ENCODE measurements around the gene LYSMD4. TPM values are rescaled to one million over a fixed set of nuclear protein-coding genes. Genes with fewer than 3 reads are reported as not detected.

Gene LYSMD4
- total RNA-seq, 2 experiments from 2014 or later: 11.6 to 12.6 TPM

DNA sequence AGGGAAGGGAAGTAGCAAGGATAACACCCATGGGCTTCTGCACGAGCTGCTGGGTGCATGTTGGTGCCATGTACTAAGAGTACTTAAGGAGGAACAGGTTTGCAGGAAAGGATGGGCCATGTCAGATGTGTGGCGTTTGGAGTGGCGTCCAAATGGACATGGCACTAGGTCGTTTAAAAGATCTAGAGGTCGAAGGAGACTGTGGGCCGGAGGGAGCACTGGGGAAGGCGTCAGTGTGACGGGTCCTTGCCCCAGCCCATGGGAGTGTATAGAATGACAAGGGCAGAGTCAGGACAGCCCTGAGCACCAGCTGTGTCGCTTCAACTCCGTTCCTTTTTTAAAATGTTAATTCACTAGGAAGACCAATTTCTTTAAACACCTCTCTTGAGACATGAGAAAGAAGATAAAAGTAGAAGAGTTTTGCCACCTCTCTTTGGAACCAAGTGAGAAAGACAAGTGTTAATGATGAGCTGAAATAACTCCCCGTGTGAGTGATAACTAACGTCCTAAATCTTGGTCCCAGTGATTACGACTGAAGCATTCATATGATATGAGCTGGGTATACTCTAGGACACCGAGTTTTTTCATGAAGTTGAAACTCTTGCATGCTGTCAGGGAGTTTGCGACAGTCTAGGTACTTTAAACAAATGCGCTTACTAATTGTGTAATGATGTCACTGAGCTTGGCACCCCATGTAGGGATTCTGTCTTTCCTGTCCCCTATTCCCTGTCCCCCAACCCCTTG is 23.8 kb downstream of the LYSMD4 start:
- Mint-ChIP-seq H3K36me3 (peaks cover 18% of the 10 kb centered on the region), H3K4me1 (peaks cover 28% of the 10 kb centered on the region), H3K27ac (no peak overlapping the region), H3K9me3 (no peaks in the 10 kb centered on the region), H3K4me3 (no peak overlapping the region), H3K27me3 (no peaks in the 10 kb centered on the region)
- ATAC-seq (ENCODE audit: low read depth): no peak
- POLR2A ChIA-PET: interaction anchor here (1.1 kb wide), 1 partner anchor 24 kb away, joined by 3 read pairs; the partner anchor contains the start of gene LYSMD4
- no peak for DNase-seq

DNA sequence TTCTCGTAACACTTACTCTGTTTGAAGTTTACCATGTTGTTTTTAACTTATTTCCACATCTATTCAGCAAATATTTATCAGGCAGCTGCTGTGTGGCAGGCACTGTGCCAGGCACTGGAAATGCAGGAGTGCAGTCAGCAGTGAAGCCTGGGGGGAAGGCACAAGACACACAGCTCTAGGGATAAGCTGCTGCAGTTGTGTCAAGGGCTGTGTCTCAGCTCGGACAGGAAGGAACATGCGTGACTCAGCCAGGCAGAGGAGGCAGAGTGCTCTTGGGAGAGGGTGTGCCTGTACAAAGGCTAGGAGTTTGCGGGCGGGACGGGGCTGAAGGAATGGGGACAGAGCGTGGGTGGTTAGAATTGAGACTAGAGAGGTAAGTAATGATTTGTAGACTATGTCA is 24.7 kb downstream of the LYSMD4 start:
- no peak overlapping the region for H3K27ac Mint-ChIP-seq
- H3K4me1 Mint-ChIP-seq: peaks cover 37% of the 10 kb centered on the region
- peaks cover 18% of the 10 kb centered on the region for H3K36me3 Mint-ChIP-seq
- ATAC-seq (ENCODE audit: low read depth): no peak
- POLR2A ChIA-PET: no interaction called here
- no peak for DNase-seq
- H3K27me3 Mint-ChIP-seq: no peaks in the 10 kb centered on the region
- H3K9me3 Mint-ChIP-seq: no peaks in the 10 kb centered on the region
- H3K4me3 Mint-ChIP-seq: no peak overlapping the region

- Mint-ChIP-seq H3K9me3 (no peaks in the 10 kb centered on the region), H3K27me3 (no peaks in the 10 kb centered on the region), H3K4me3 (peak overlapping the region; percentile 64), H3K36me3 (peaks cover 18% of the 10 kb centered on the region), H3K4me1 (peaks cover 44% of the 10 kb centered on the region), H3K27ac (peak overlapping the region; percentile 55)
- POLR2A ChIA-PET: interaction anchor here (0.6 to 1.5 kb wide), 3 partner anchors 15 to 141 kb away, joined by 3 to 4 read pairs (median 3); partner anchors contain the start of gene LYSMD4
- no peak for DNase-seq
- ATAC-seq (ENCODE audit: low read depth): peak; percentile 61
These were observed 25.6 kb downstream of the LYSMD4 start for GRCh38 chr15:99707473-99708270.

DNA sequence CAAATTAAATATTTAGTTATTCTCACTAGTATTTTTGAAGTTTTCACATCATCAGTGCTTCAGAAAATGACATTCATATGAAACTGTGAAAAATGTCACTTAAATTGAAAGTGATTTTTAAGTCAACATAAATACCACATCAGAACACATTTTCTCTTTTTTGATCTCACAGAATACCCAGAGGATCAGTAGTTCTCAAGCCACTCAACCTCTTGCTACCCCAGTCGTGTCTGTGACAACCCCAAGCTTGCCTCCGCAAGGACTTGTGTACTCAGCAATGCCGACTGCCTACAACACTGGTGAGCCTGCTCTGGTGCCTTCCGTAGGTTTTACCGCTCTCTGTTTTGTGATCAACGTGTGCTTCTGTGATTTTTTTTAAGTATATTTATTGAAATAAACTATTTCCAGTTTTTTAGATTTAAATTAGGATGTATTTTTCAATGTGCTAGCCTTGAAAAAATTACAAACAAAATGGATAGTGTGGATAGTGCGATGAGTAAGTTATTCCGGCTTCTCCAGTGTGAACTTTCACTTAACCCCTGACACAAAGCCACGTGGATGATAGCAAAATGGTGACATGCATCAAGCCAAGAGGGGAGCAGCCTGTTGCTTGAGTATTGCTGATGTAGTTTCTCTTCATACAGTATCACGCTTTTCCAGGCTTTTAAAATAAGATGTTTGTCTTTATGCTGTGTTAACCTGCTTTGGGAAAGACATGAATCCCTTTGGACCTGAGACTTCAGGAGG is 26.5 kb downstream of the LYSMD4 start:
- DNase-seq (no peak), ATAC-seq (ENCODE audit: low read depth) (peak; percentile 64)
- no peaks in the 10 kb centered on the region for H3K27me3 Mint-ChIP-seq
- H3K4me3 Mint-ChIP-seq: peak overlapping the region; percentile 64
- POLR2A ChIA-PET: interaction anchor here (0.6 to 1.5 kb wide), 2 partner anchors 27 to 140 kb away, joined by 3 to 4 read pairs; partner anchors contain the start of gene LYSMD4
- H3K9me3 Mint-ChIP-seq: no peaks in the 10 kb centered on the region
- peak overlapping the region; percentile 55 for H3K27ac Mint-ChIP-seq
- H3K4me1 Mint-ChIP-seq: peaks cover 38% of the 10 kb centered on the region
- H3K36me3 Mint-ChIP-seq: peaks cover 12% of the 10 kb centered on the region

GRCh38 chr15:99704444-99704838 is 28.8 kb downstream of the LYSMD4 start:
- POLR2A ChIA-PET: interaction anchor here (0.9 to 1.5 kb wide), 3 partner anchors 18 to 280 kb away, joined by 3 to 9 read pairs (median 3); partner anchors contain the start of gene MEF2A
- ATAC-seq (ENCODE audit: low read depth): peak; percentile 67
- Mint-ChIP-seq H3K27me3 (no peaks in the 10 kb centered on the region), H3K4me3 (no peak overlapping the region), H3K4me1 (peaks cover 38% of the 10 kb centered on the region), H3K9me3 (no peaks in the 10 kb centered on the region), H3K36me3 (peaks cover 4% of the 10 kb centered on the region), H3K27ac (no peak overlapping the region)
- no peak for DNase-seq

DNA sequence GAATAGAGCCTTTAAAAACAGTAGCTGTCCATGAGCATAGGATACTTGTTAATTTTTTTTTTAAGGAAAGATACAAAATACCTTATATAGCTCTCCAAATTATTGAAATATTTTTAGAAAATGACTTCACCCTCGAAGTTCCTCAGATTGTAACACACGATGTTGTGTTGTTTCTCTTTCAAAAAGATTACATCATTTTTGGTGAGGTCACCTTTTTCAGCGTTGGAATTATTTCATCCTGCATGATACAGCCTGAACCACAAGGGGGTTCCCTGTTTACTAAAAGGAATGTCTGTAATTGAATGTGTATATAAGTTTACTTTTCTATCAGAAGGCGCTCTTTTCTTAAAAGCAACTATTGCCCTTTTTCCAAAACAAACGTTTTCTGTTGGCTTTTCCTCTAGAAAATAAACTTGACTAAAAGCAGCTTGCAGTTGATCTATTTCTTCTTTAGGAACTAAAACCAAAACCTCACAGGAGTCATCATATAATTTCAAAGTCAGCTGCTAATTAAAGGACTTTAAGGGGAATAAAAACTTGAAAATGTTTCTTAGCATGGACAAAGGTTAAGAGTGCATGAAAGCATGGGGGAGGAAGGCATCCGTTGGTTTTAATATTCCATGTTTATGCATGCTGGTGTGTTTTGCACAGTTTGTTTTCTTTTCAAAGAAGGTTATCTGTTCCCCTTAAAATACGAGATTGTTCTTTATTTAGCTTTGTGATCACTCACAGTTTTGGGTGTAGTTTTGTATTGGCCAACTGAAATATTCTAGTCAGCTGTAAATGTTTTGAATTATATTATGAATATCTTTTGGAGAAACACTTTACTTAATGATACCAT is 29.4 kb downstream of the LYSMD4 start:
- DNase-seq (no peak), ATAC-seq (ENCODE audit: low read depth) (no peak)
- Mint-ChIP-seq H3K36me3 (peaks cover 8% of the 10 kb centered on the region), H3K27ac (no peak overlapping the region), H3K4me3 (no peak overlapping the region), H3K27me3 (no peaks in the 10 kb centered on the region), H3K9me3 (no peaks in the 10 kb centered on the region), H3K4me1 (peaks cover 38% of the 10 kb centered on the region)
- POLR2A ChIA-PET: interaction anchor here (0.9 to 1.5 kb wide), 3 partner anchors 17 to 279 kb away, joined by 3 to 9 read pairs (median 3); partner anchors contain the start of gene MEF2A

DNA sequence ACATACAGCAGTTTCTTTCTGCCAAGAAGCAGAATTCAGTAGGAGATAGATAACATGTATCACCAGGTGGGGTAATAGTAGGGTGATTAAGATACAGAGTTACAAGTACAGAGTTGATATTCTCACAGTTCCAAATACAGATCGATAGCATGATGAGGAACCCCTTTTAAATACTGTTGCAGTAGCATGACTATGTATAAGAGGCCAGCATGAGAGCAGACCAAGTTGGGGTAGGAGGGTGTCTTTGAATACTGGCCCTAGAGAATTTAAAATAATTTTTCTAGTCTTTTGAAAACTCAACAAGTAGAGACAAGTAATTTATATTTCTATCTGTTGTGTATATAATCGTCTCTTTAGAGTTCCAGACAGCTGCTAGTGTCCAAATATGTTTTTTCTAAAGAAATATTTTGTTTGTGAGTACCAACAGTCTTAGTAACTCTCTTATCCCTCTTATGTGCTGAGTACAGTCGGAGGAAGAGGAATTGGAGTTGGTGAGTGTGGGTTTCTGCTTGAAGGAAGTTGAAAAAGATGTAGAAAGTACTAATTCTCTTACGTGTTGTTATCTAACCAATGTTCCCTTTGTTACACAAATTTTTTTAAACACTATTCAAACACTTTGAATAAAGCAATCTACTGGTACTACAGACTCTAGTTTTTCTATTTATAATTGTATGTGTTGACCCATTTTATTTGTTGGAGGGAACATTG is 30.2 kb downstream of the LYSMD4 start:
- Mint-ChIP-seq H3K4me1 (peaks cover 33% of the 10 kb centered on the region), H3K27me3 (no peaks in the 10 kb centered on the region), H3K9me3 (no peaks in the 10 kb centered on the region), H3K27ac (peak overlapping the region; percentile 43), H3K36me3 (peaks cover 5% of the 10 kb centered on the region), H3K4me3 (no peak overlapping the region)
- no peak for DNase-seq
- POLR2A ChIA-PET: no interaction called here
- no peak for ATAC-seq (ENCODE audit: low read depth)

GRCh38 chr15:99696096-99696495 is 37.1 kb downstream of the LYSMD4 start:
- H3K4me3 Mint-ChIP-seq: no peak overlapping the region
- no peaks in the 10 kb centered on the region for H3K9me3 Mint-ChIP-seq
- POLR2A ChIA-PET: interaction anchor here (0.7 kb wide), 1 partner anchor 252 kb away, joined by 3 read pairs; no protein-coding TSS in a partner anchor
- ATAC-seq (ENCODE audit: low read depth): no peak
- peaks cover 28% of the 10 kb centered on the region for H3K36me3 Mint-ChIP-seq
- H3K27ac Mint-ChIP-seq: no peak overlapping the region
- DNase-seq: no peak
- H3K27me3 Mint-ChIP-seq: no peaks in the 10 kb centered on the region
- H3K4me1 Mint-ChIP-seq: no peaks in the 10 kb centered on the region

DNA sequence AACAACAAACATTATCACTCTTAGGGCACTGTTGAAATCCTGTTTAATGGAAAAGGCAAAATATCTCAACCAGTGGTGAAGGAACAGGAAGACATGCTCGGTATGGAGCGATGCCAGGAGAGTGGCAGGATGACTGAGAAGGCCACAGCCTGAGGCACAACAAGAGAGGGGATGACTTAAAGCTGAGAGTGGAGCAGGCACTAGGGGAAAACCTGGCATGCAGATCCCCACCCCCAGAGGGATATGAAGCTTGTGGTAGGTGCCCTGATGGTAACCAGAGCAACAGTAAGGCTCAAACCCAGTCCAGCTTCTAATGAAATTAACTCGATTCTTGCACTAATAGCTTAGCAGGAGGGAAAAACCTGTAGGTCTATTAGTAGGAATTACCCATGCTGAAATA is 40.4 kb downstream of the LYSMD4 start:
- Mint-ChIP-seq H3K27ac (no peak overlapping the region), H3K36me3 (peaks cover 41% of the 10 kb centered on the region), H3K9me3 (no peaks in the 10 kb centered on the region), H3K4me1 (peaks cover 3% of the 10 kb centered on the region), H3K4me3 (no peak overlapping the region), H3K27me3 (no peaks in the 10 kb centered on the region)
- POLR2A ChIA-PET: interaction anchor here (0.7 kb wide), 1 partner anchor 15 kb away, joined by 3 read pairs; no protein-coding TSS in a partner anchor
- DNase-seq (no peak), ATAC-seq (ENCODE audit: low read depth) (no peak)

DNA sequence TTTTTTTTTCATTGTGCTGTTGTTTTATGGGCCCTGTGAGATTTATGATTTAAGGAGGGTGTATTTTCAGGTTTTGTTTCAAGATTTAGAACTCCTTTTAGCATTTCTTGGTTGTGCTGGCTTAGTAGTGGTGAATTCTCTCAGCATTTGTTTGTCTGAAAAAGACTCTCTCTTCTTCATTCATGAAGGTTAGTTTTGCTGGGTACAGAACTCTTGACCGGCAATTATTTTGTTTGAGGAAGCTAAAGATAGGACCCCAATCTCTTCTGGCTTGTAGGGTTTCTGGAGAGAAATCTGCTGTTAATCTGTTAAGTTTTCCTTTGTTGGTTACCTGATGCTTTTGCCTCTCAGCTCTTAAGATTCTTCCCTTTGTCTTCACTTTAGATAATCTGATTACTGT is 46.9 kb downstream of the LYSMD4 start:
- Mint-ChIP-seq H3K27ac (no peak overlapping the region), H3K9me3 (peaks cover 20% of the 10 kb centered on the region), H3K4me1 (peaks cover 18% of the 10 kb centered on the region), H3K27me3 (no peaks in the 10 kb centered on the region), H3K36me3 (peaks cover 55% of the 10 kb centered on the region), H3K4me3 (no peak overlapping the region)
- no peak for ATAC-seq (ENCODE audit: low read depth)
- no peak for DNase-seq
- POLR2A ChIA-PET: interaction anchor here (1.3 kb wide), 1 partner anchor 18 kb away, joined by 3 read pairs; no protein-coding TSS in a partner anchor

GRCh38 chr15:99683000-99683670 is 50.1 kb downstream of the LYSMD4 start:
- Mint-ChIP-seq H3K9me3 (peaks cover 20% of the 10 kb centered on the region), H3K36me3 (peaks cover 56% of the 10 kb centered on the region), H3K27me3 (no peaks in the 10 kb centered on the region), H3K4me1 (peaks cover 15% of the 10 kb centered on the region), H3K27ac (peak overlapping the region; percentile 87), H3K4me3 (peak overlapping the region; percentile 34)
- ATAC-seq (ENCODE audit: low read depth) (peak; percentile 98), DNase-seq (no peak)
- POLR2A ChIA-PET: interaction anchor here (0.6 to 1.2 kb wide), 3 partner anchors 18 to 116 kb away, joined by 3 to 5 read pairs (median 3); no protein-coding TSS in a partner anchor

Measured in activated naive CD8-positive, alpha-beta T cell treated with anti-CD3 and anti-CD28 coated beads, Interleukin-2, amount 10 ng/mL, durations not matched to agents 7 days and 5 days (primary cell).